OCI-LY1 (cell line): Measurements from ENCODE around the gene NOTUM.

Source experiments
- H2AFZ ChIP-seq: fragments of 200-600 bp; sonication (generic), shearing (Covaris generic); 2 replicates; pipeline ENCODE4 v1.6.0; 2014; ENCODE audit warnings: antibody characterized with exemption, mild to moderate bottlenecking, low read length
- H3F3A ChIP-seq: fragments of 200-600 bp; sonication (generic), shearing (Covaris generic); 2 replicates; pipeline ENCODE4 v1.6.0; 2014; ENCODE audit warnings: mild to moderate bottlenecking, antibody characterized with exemption, low read length, moderate library complexity; ENCODE audit not compliant: insufficient read depth
- H3K27ac ChIP-seq: fragments of 200-600 bp; sonication (generic); 2 replicates; pipeline ENCODE4 v1.5.1; 2014; ENCODE audit warnings: low read length, mixed run types, mild to moderate bottlenecking, low read depth; ENCODE audit not compliant: poor library complexity, severe bottlenecking
- H3K27me3 ChIP-seq: fragments of 200-600 bp; sonication (generic); 2 replicates; pipeline ENCODE4 v1.6.0; 2014; ENCODE audit warnings: antibody characterized with exemption, mild to moderate bottlenecking, low read length, moderate library complexity; ENCODE audit not compliant: insufficient read depth
- H3K36me3 ChIP-seq: fragments of 200-600 bp; sonication (generic); 2 replicates; pipeline ENCODE4 v1.6.1; 2014; ENCODE audit warnings: mild to moderate bottlenecking, antibody characterized with exemption, low read length, moderate library complexity, mixed read lengths; ENCODE audit not compliant: insufficient read depth
- H3K4me1 ChIP-seq: fragments of 200-600 bp; sonication (generic); 2 replicates; pipeline ENCODE4 v1.5.1; 2014; ENCODE audit warnings: mild to moderate bottlenecking, low read length, moderate library complexity; ENCODE audit not compliant: insufficient read depth, severe bottlenecking
- H3K4me2 ChIP-seq: fragments of 200-600 bp; sonication (generic), shearing (Covaris generic); 2 replicates; pipeline ENCODE4 v1.6.1; 2014; ENCODE audit warnings: low read length
- H3K4me3 ChIP-seq: fragments of 200-600 bp; sonication (generic); 2 replicates; pipeline ENCODE4 v1.5.1; 2014; ENCODE audit warnings: low read length, low read depth, mild to moderate bottlenecking, mixed read lengths; ENCODE audit not compliant: poor library complexity, severe bottlenecking
- H3K79me2 ChIP-seq: fragments of 200-600 bp; shearing (Covaris generic); 2 replicates; pipeline ENCODE4 v1.6.1; 2016; ENCODE audit warnings: mixed run types, low read length, mixed read lengths; ENCODE audit not compliant: insufficient read depth
- H3K9ac ChIP-seq: fragments of 200-600 bp; sonication (generic), shearing (Covaris generic); 2 replicates; pipeline ENCODE4 v1.6.1; 2014; ENCODE audit warnings: mild to moderate bottlenecking, low read length, mixed read lengths
- H3K9me2 ChIP-seq: fragments of 200-600 bp; sonication (generic), shearing (Covaris generic); 2 replicates; pipeline ENCODE4 v1.6.1; 2014; ENCODE audit warnings: low read depth, mild to moderate bottlenecking, low read length, mixed read lengths
- H3K9me3 ChIP-seq: fragments of 200-600 bp; shearing (Covaris generic); 2 replicates; pipeline ENCODE4 v1.6.1; 2014; ENCODE audit warnings: low read length, mixed read lengths
- H4K20me1 ChIP-seq: fragments of 200-600 bp; sonication (generic), shearing (Covaris generic); 2 replicates; pipeline ENCODE4 v1.6.0; 2016; ENCODE audit warnings: mild to moderate bottlenecking, low read length; ENCODE audit not compliant: insufficient read depth
- CTCF ChIP-seq: fragments of 200-600 bp; sonication (generic), shearing (Covaris generic); IDR thresholded peaks from 2 replicates; pipeline ENCODE4 v1.5.1; 2017; ENCODE audit warnings: mild to moderate bottlenecking, antibody characterized with exemption, low read length, moderate library complexity, mixed read lengths
- EZH2 ChIP-seq: fragments of 200-600 bp; sonication (generic), shearing (Covaris generic); IDR thresholded peaks from 2 replicates; pipeline ENCODE4 v1.8.0; 2017; ENCODE audit warnings: borderline replicate concordance, mixed run types, mild to moderate bottlenecking, antibody characterized with exemption, low read length, moderate library complexity, mixed read lengths

NOTUM gene

GRCh38 chr17:81980707-81981343 lies 19.8 kb upstream of the NOTUM start:
- H4K20me1 ChIP-seq = no peaks in the 10 kb centered on the region
- H3K4me2 ChIP-seq = no peak overlapping the region
- H3K36me3 ChIP-seq = peaks cover 31% of the 10 kb centered on the region
- peaks cover 17% of the 10 kb centered on the region for H3K4me1 ChIP-seq
- H3K27me3 ChIP-seq = no peaks in the 10 kb centered on the region
- H3K79me2 ChIP-seq = no peaks in the 10 kb centered on the region
- H2AFZ ChIP-seq = no peak overlapping the region
- no peaks in the 10 kb centered on the region for H3K9me3 ChIP-seq
- no peak overlapping the region for H3K27ac ChIP-seq
- no peaks in the 10 kb centered on the region for H3K9me2 ChIP-seq
- H3K9ac ChIP-seq = no peak overlapping the region
- no peak for TF ChIP-seq EZH2
- TF ChIP-seq CTCF = no peak
- H3F3A ChIP-seq = no peaks in the 10 kb centered on the region
- H3K4me3 ChIP-seq = no peak overlapping the region

- H3K4me1 ChIP-seq = peaks cover 17% of the 10 kb centered on the region
Observed at GRCh38 chr17:81980122-81980521, 19.1 kb upstream of the NOTUM start.

GRCh38 chr17:81978524-81979298 lies 17.7 kb upstream of the NOTUM start:
- H4K20me1 ChIP-seq = no peaks in the 10 kb centered on the region
- peaks cover 11% of the 10 kb centered on the region for H3K36me3 ChIP-seq
- no peaks in the 10 kb centered on the region for H3K79me2 ChIP-seq
- peak overlapping the region; percentile 71; the same call in 1 of the 2 replicates for H3K4me2 ChIP-seq
- TF ChIP-seq EZH2 (no peak), CTCF (no peak)
- no peak overlapping the region for H2AFZ ChIP-seq
- H3K9me2 ChIP-seq = no peaks in the 10 kb centered on the region
- peak overlapping the region; percentile 97 for H3K4me3 ChIP-seq
- H3K9me3 ChIP-seq = no peaks in the 10 kb centered on the region; the same call in 1 of the 2 replicates
- no peaks in the 10 kb centered on the region for H3F3A ChIP-seq
- H3K9ac ChIP-seq = no peak overlapping the region; the same call in 1 of the 2 replicates
- H3K27me3 ChIP-seq = no peaks in the 10 kb centered on the region
- no peak overlapping the region for H3K27ac ChIP-seq
- H3K4me1 ChIP-seq = peaks cover 17% of the 10 kb centered on the region

More at GRCh38 chr17:81980122-81980521, 19.1 kb upstream of the NOTUM start:
- Histone ChIP-seq H3K9ac (no peak overlapping the region), H2AFZ (no peak overlapping the region), H3K4me3 (no peak overlapping the region), H3K27me3 (no peaks in the 10 kb centered on the region), H3K9me3 (no peaks in the 10 kb centered on the region), H3K79me2 (no peaks in the 10 kb centered on the region), H3F3A (no peaks in the 10 kb centered on the region), H3K9me2 (no peaks in the 10 kb centered on the region), H4K20me1 (no peaks in the 10 kb centered on the region), H3K27ac (no peak overlapping the region), H3K36me3 (peaks cover 24% of the 10 kb centered on the region), H3K4me2 (no peak overlapping the region)
- TF ChIP-seq EZH2 (no peak), CTCF (no peak)
